GM21576 (cell line): Measurements from ENCODE around the gene IRAG1.

ENCODE experiments used
- ATAC-seq: cut with Tn5 transposase; IDR thresholded peaks from one replicate; pipeline ENCODE4 v1.9.1; 2021; ENCODE audit warnings: mild to moderate bottlenecking, moderate library complexity; ENCODE audit not compliant: unreplicated experiment

IRAG1 gene, protein sequence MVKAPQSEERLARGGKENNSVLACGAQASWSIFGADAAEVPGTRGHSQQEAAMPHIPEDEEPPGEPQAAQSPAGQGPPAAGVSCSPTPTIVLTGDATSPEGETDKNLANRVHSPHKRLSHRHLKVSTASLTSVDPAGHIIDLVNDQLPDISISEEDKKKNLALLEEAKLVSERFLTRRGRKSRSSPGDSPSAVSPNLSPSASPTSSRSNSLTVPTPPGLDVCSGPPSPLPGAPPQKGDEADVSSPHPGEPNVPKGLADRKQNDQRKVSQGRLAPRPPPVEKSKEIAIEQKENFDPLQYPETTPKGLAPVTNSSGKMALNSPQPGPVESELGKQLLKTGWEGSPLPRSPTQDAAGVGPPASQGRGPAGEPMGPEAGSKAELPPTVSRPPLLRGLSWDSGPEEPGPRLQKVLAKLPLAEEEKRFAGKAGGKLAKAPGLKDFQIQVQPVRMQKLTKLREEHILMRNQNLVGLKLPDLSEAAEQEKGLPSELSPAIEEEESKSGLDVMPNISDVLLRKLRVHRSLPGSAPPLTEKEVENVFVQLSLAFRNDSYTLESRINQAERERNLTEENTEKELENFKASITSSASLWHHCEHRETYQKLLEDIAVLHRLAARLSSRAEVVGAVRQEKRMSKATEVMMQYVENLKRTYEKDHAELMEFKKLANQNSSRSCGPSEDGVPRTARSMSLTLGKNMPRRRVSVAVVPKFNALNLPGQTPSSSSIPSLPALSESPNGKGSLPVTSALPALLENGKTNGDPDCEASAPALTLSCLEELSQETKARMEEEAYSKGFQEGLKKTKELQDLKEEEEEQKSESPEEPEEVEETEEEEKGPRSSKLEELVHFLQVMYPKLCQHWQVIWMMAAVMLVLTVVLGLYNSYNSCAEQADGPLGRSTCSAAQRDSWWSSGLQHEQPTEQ

DNA sequence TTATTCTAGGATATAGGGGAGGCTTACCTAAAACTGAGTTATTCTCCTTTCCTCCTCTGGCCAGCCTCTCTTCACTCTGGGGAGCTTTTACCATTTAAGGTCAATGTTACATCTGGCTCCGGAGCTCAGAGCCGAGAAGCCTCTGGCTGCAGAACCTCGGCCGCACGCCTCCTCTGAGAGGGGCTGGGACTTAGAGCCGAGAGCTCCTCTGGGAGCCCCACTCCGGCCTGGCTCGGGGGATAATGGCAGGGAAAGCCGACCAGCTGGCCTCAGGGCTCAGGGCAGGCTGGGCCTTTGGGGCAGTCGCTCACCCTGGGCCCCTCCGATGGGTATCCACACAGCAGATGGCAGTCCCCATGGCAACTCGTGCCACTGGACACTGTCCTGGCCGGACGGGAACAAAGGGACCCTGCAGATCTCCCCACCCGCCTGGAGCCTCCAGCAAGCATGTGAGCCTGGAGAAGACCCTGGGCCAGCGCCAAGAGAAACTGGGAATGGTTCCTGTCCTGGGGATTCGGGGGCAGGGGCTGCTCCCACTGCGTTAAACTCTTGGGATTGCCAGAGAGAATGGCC, at the start of gene IRAG1:
Gene IRAG1 (minus strand): TSS at position 247 of the 573 bp plus-strand sequence. CDS start 153 bp downstream, at position 94.
- ATAC-seq, result no peak

- no peak for ATAC-seq
These were observed 49.1 kb upstream of the IRAG1 start for GRCh38 chr11:10742460-10743208.

DNA sequence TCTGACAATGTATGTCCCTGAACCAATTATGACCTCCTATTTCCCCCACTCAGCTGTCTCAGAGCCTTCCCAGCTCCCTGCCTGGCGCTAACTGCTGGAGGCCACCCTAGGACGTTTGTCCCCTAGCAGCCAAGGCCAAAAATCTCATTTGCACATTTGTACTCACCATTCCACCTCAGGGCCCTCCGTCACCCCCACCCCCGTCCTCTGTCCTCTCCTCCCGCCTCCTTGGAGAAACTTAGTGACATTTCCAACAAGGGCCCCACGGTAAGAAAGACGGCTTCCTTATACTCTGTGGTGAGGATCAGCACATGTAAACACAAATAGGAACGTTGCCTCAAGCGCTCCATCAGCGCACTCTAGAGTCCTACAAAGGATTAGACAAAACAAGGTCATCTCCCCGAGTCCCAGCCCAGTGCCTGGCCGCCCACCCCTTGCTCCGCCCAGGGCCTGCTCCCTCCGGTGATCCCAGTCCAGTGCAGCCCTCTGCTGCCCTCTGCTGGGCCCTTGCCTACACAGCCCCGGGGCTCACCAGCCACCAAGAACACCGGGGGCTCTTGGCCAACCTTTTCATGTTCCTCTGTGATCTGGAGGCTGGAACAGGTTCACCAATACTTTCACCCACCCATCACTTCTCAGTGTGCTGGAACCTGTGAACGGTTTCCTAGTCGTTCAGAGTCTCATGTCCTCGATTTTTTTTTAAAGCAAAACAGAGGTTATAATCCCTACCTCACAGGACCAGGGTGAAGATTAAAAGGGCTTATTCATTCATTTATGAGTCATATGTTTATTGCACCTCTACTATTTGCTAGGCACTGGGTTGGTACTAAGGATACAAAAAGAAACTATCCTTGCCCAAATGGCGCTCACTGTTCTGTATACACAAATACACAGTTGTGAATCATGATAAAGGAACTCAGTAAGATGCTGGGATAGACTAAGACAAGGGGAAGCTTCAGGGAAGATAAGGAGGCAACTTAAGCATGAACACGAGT, 42.2 kb upstream of the IRAG1 start:
- peak; percentile 95 for ATAC-seq

DNA sequence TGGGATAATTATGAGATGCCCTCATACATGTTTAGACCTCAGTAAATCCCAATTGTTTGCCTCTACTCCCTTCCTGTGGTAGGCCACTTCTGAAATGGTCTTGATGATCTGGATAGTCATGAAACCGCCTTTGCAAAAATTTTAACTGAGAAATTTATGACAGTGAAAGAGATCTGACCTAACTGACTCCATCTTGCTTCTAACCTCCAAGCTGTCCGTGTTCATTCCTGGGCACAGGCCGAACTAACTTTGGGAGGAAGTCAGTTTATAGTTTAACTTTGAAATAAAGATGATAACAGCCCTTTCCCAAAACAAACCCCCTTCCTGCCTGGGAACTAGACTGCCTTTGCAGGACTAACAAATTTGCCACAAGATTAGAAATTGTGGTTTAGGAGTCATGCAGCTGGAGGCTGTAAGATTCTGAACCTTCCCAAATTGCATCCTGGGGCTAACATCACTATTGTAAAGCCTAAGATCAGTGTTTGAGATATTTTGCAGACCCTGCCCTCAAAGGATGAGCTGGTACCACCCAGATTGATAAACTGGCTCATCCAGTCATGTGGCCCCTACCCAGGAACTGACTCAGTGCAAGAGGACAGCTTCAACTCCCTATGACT, 37.6 kb upstream of the IRAG1 start:
- no peak for ATAC-seq

DNA sequence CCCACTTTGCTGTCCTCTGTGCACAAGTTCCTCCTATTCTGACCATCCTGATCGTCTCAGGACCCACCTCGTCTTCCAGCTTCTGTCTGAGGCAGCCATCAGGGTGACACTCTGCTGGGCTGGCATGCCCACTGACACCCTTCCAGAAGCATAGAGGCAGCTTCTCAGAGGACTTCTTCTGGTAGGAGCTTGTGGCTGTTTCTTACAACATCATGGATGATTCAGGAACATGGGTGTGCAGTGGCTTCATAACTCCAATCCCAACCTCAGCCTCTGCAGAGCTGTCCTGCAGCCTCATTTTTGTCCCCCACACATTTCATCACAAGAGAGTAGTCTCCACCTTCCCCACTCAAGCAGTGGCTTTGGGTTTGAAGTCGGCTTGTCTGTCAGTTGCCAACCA, 36.6 kb upstream of the IRAG1 start:
- ATAC-seq, result no peak

DNA sequence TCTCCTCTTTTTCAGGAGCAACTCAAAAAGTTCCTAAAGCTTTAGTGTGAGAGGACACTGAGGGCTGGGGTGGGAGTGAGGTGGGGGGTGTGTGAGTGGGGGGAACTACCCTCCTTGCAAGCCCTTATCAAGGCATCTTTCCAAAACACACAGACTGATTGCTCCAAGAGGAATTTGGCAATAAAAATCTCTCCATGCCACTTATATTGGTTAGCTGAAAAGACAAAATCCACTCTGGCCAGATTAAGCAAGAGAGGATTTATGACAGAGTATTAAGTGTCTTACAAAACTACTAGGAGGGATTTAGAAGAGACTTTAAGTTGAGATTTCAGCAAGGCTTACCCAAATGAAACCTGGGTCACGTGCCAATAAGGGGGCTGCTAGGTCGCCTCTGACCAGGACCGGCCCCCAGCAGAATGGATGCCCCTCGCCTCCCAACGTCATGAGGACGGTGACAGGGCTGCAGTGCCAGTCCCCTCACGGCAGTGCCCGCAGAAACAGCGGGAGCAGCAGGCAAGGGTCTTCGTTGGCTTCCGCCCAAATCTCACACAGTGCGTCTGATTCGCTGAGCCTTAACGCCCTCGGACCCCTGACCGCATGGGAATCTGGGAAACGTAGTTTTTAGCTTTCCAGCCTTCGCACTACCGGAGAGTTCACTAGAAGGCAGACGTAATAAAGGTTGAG, 35.4 kb upstream of the IRAG1 start:
- no peak for ATAC-seq

DNA sequence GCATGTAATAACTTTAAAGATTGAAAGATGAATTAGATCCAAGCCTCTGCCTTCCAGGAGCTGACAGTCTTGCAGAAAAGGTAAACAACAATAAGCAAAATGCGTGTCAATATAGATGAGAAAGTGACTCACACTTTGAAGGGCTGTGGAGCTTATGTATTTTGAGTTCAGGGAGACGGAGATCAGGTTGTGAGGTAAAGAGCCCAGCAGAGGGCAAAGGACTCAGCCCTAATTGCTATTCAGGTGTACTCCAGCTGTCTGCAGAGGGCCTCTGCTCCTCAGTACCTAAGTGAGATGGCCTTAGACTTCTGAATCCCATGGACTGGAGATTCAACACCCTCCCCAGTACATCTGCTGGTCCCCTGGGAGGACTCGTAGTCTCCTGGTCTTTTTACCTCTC, 34.6 kb upstream of the IRAG1 start:
- no peak for ATAC-seq

GRCh38 chr11:10727146-10727851, 33.7 kb upstream of the IRAG1 start:
- no peak for ATAC-seq

GRCh38 chr11:10725907-10726253, 32.3 kb upstream of the IRAG1 start:
- no peak for ATAC-seq

- ATAC-seq, result no peak
These were observed 31.8 kb upstream of the IRAG1 start for GRCh38 chr11:10725114-10725906.

- no peak for ATAC-seq
These were observed 28.8 kb upstream of the IRAG1 start for GRCh38 chr11:10722307-10722706.

- ATAC-seq, result no peak
These were observed 27.4 kb upstream of the IRAG1 start for GRCh38 chr11:10720881-10721376.

DNA sequence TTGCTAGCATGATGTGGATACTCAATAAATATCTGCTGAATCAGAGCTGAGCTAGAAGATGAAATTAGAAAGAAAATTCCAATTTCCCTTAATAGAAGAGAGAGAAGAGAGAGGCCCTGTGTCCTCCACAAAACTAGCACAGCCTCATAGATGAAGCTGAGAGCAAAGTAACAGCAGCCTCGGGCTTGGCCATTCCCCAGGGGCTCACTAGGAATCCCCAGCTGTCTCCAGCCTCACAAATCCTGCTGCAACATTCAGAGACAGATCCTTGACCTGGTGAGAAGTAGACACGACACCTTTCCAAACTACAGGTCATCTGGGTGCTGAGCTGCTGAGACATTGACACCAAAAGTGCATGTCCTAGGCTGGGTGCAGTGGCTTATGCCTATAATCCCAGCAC, 26.1 kb upstream of the IRAG1 start:
- no peak for ATAC-seq

GRCh38 chr11:10716543-10717259, 23.1 kb upstream of the IRAG1 start:
- ATAC-seq, result no peak

DNA sequence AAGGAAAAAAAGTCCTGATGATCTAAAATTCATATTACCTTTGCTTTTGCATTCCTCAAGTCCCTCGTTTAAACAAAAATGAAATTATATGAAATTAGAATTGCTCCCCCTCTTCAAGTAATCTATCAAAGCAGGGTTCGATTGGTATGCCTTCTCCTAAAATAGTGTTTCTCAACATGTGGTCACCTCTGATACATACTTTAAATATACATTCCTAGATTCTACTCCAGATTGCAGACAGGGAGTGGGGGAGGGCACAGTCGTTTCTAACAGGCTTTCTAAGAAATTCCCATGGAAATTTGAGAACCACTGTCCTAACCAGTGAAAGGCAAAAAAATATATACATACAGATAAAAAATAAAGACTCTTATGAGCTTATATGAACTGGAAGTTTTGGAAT, 22.6 kb upstream of the IRAG1 start:
- no peak for ATAC-seq

- no peak for ATAC-seq
These were observed 22.0 kb upstream of the IRAG1 start for GRCh38 chr11:10715571-10715970.
